ENCODE results near the gene MAN2B2. TPM values are rescaled to one million over a fixed set of nuclear protein-coding genes. Genes with fewer than 3 reads are reported as not detected.

The MAN2B2 gene
- total and polyA plus RNA-seq, 8 donors: 12.7 to 22.9 (median 17.1) TPM

DNA sequence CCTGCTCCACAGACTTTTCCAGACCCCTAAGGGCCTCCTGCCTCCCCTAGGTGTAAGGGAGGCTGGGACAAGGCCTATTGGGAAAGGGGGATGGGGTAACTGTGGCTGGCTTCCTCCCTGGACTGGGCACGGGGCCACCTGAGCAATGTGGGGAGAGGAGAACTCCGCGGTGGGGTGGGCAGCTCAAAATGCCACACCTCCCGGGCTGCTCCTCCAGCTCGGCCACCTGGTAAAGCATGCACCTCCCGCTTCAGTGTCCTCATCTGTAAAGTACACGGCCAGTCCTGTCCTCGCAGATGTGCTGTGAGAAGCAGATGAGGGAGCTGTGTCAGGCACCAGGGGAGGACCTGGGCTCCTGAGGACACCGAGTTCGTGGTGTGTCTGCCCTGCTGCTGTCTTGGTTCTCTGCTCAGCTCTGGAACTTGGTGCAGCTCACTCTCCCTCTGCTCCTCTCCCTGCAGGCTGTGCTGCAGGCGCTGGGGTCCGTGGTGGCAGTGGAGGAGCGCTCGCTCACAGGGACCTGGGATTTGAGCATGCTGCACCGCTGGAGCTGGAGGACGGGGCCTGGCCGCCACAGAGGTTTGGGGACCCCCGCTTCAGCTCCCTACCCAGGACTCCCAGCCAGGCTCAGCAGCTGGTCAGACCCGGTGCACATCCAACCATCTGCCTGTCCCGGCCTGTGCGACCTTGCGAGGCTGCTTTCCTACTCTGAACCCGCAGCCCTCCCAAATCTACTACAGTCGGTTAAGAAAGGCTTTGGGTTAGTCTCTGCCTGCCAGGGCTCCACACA lies 44.7 kb downstream of the MAN2B2 start:
- intact Hi-C loops (cut with DNase I): no loop called here
- Histone ChIP-seq H3K4me3 (no peak overlapping the region), H3K36me3 (peaks cover 0 to 18% (median 6%) of the 10 kb centered on the region in 3 donors), H3K4me1 (no peaks in the 10 kb centered on the region), H3K27me3 (no peaks in the 10 kb centered on the region), H3K27ac (no peak overlapping the region), H3K9me3 (no peaks in the 10 kb centered on the region)
- ATAC-seq (no peak), DNase-seq (peak in 1 of 6 donors; percentile 45), FAIRE-seq (no peak)
- TF ChIP-seq, protein P1, sequence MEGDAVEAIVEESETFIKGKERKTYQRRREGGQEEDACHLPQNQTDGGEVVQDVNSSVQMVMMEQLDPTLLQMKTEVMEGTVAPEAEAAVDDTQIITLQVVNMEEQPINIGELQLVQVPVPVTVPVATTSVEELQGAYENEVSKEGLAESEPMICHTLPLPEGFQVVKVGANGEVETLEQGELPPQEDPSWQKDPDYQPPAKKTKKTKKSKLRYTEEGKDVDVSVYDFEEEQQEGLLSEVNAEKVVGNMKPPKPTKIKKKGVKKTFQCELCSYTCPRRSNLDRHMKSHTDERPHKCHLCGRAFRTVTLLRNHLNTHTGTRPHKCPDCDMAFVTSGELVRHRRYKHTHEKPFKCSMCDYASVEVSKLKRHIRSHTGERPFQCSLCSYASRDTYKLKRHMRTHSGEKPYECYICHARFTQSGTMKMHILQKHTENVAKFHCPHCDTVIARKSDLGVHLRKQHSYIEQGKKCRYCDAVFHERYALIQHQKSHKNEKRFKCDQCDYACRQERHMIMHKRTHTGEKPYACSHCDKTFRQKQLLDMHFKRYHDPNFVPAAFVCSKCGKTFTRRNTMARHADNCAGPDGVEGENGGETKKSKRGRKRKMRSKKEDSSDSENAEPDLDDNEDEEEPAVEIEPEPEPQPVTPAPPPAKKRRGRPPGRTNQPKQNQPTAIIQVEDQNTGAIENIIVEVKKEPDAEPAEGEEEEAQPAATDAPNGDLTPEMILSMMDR (IDR thresholded peaks at IDR 0.05): no peak
- 89 to 91% methylated on average over 24 of the region's 24 CpGs for WGBS, 2 donors

DNA sequence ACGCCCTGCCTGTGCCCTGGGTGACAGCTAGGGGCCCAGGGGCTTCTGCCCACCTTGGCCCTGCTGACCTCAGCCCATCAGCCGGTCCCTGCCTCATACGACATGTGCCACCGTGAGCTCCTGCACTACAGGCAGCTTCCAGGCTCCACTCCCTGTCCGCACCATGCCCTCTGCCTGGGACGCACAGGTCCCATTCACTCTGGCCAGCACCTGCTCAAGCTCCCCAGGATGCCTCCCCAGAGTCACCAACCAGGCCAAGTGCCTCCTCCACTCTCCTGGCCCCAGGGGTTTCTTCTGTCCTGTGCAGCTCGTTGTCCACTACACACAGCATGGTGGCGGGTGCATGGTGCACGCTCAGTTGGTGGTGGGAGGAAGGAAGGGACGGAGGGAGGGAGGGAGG lies 45.3 kb downstream of the MAN2B2 start:
- Histone ChIP-seq H3K36me3 (peaks cover 0 to 18% (median 6%) of the 10 kb centered on the region in 3 donors), H3K9me3 (no peaks in the 10 kb centered on the region), H3K27ac (no peak overlapping the region), H3K4me1 (no peaks in the 10 kb centered on the region), H3K4me3 (no peak overlapping the region), H3K27me3 (no peaks in the 10 kb centered on the region)
- FAIRE-seq: no peak
- intact Hi-C loops (cut with DNase I): no loop called here
- ATAC-seq: no peak
- DNase-seq: no peak
- TF ChIP-seq, protein P1 (IDR thresholded peaks at IDR 0.05): no peak
- WGBS, 2 donors: 94 to 97% methylated on average over 10 of the region's 10 CpGs

DNA sequence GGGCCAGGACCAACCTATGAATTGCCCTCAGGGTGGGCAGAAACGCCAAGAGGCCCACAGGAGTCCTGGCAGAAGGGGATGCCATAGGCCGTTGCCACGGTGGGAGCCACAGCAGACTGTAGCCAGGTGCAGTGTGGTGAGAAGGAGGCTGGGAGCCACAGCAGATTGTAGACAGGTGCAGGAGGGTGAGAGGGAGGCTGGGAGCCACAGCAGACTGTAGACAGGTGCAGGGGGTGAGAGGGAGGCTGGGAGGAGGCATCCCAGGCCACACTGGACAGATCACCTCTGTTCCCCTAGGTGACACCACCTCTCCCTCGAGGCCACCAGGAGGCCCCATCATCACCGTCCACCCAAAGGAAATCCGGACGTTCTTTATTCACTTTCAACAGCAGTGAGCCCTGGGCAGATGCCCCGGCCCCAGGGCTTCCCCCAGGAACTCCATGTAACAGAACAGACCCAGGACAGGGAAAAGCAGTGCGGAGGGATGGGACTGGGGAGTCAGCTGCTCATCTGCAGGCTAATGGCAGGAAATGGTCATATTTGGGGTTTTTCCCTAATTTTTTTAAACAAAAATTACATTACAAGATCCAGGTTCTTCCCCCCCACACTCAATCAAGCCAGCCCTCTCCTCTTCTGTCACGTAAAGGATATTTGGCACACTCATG lies 46.0 kb downstream of the MAN2B2 start:
- peaks cover 0 to 17% (median 6%) of the 10 kb centered on the region in 3 donors for H3K36me3 ChIP-seq

DNA sequence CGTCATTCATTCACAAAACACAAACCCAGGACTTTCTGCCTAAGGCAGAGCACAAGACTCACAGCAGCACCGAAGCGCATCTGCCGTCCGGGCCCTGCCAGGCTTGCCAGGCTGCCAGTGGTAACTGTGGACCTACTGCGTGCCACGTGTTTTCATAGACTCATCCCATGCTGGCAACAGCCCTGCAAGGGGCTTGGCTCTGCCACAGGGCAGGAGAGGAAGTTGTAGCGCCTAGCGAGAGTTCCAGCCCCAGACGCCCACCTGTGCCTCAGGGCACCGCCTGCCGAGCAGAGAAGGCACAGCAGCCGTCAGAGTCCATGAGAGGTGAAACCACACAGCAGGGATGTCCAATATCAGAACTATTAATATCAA lies 46.6 kb downstream of the MAN2B2 start:
- WGBS, 2 donors: 91 to 93% methylated on average over 13 of the region's 13 CpGs
- FAIRE-seq: no peak
- DNase-seq: peak in 1 of 6 donors; percentile 41
- H3K4me1 ChIP-seq: no peaks in the 10 kb centered on the region
- TF ChIP-seq, protein P1 (IDR thresholded peaks at IDR 0.05): no peak
- no peaks in the 10 kb centered on the region for H3K9me3 ChIP-seq
- H3K4me3 ChIP-seq: no peak overlapping the region
- H3K27ac ChIP-seq: no peak overlapping the region
- ATAC-seq: no peak
- H3K36me3 ChIP-seq: peaks cover 0 to 13% (median 6%) of the 10 kb centered on the region in 3 donors
- H3K27me3 ChIP-seq: no peaks in the 10 kb centered on the region
- intact Hi-C loops (cut with DNase I): no loop called here

More for the DNA sequence above, 46.0 kb downstream of the MAN2B2 start:
- intact Hi-C loops (cut with DNase I): no loop called here
- H3K9me3 ChIP-seq: no peaks in the 10 kb centered on the region
- no peaks in the 10 kb centered on the region for H3K4me1 ChIP-seq
- FAIRE-seq (no peak), DNase-seq (peak in 1 of 6 donors; percentile 32), ATAC-seq (no peak)
- no peak overlapping the region for H3K27ac ChIP-seq
- WGBS, 2 donors: 85 to 91% methylated on average over 10 of the region's 10 CpGs
- no peaks in the 10 kb centered on the region for H3K27me3 ChIP-seq
- no peak overlapping the region for H3K4me3 ChIP-seq
- TF ChIP-seq, protein P1 (IDR thresholded peaks at IDR 0.05): no peak
